Activated CD4-positive, alpha-beta T cell treated with anti-CD3 and anti-CD28 coated beads, Interleukin-2, amount 10 ng/mL, durations not matched to agents 24 days and 14 days (primary cell): ENCODE data around the gene GMPPA. TPM values are rescaled to one million over a fixed set of nuclear protein-coding genes. Genes with fewer than 3 reads are reported as not detected.
A peak's percentile ranks its signal among the peaks of the same experiment; 100 is the strongest.

Experiments
- DNase-seq: peaks from one replicate; pipeline ENCODE4 v3.0.0; 2022
- H3K27ac Mint-ChIP-seq: one replicate; pipeline ENCODE4 v1.8.0; 2022; ENCODE audit warnings: mild to moderate bottlenecking, mixed read lengths
- H3K27me3 Mint-ChIP-seq: one replicate; pipeline ENCODE4 v1.8.0; 2022; ENCODE audit warnings: mixed read lengths
- H3K36me3 Mint-ChIP-seq: one replicate; pipeline ENCODE4 v1.8.0; 2022; ENCODE audit warnings: low read depth, mild to moderate bottlenecking, mixed read lengths
- H3K4me1 Mint-ChIP-seq: one replicate; pipeline ENCODE4 v1.8.0; 2021; ENCODE audit warnings: mixed read lengths
- H3K4me3 Mint-ChIP-seq: one replicate; pipeline ENCODE4 v1.8.0; 2022; ENCODE audit warnings: mild to moderate bottlenecking, moderate library complexity, mixed read lengths
- H3K9me3 Mint-ChIP-seq: one replicate; pipeline ENCODE4 v1.8.0; 2021; ENCODE audit warnings: mixed read lengths
- intact Hi-C: fragments of 100-400 bp; cut with micrococcal nuclease; formaldehyde crosslinking; loops from one replicate; pipeline ENCODE4 v1.15.1; 2023
- total RNA-seq: library from RNA; stranded (reverse); gene quantifications from 2 replicates; pipeline ENCODE4 v1.2.3, GENCODE V29; 2022

GMPPA gene
- total RNA-seq, 1 donor from 2014 or later: 46.0 TPM

- Mint-ChIP-seq H3K27me3 (no peaks in the 10 kb centered on the region), H3K4me1 (no peaks in the 10 kb centered on the region), H3K27ac (no peak overlapping the region), H3K9me3 (no peaks in the 10 kb centered on the region), H3K4me3 (no peak overlapping the region), H3K36me3 (no peaks in the 10 kb centered on the region)
- no peak for DNase-seq
- intact Hi-C loops: loop anchor here (5.0 kb wide), 1 partner anchor 72 kb away; no protein-coding TSS in a partner anchor
Measured at GRCh38 chr2:219474285-219475060, 24.2 kb upstream of the GMPPA start.

- Mint-ChIP-seq H3K4me1 (no peaks in the 10 kb centered on the region), H3K27ac (no peak overlapping the region), H3K9me3 (no peaks in the 10 kb centered on the region), H3K27me3 (no peaks in the 10 kb centered on the region), H3K36me3 (no peaks in the 10 kb centered on the region), H3K4me3 (no peak overlapping the region)
- DNase-seq: no peak
- intact Hi-C loops: loop anchor here (5.0 kb wide), 1 partner anchor 73 kb away; no protein-coding TSS in a partner anchor
Measured at GRCh38 chr2:219475278-219475677, 23.4 kb upstream of the GMPPA start.

- no peak overlapping the region for H3K27ac Mint-ChIP-seq
- no peaks in the 10 kb centered on the region for H3K4me1 Mint-ChIP-seq
- peak; percentile 88 for DNase-seq
- no peak overlapping the region for H3K4me3 Mint-ChIP-seq
- intact Hi-C loops: loop anchor here (1.0 to 5.0 kb wide), 2 partner anchors 54 to 74 kb away; no protein-coding TSS in a partner anchor
- H3K9me3 Mint-ChIP-seq: no peaks in the 10 kb centered on the region
- no peaks in the 10 kb centered on the region for H3K36me3 Mint-ChIP-seq
- no peaks in the 10 kb centered on the region for H3K27me3 Mint-ChIP-seq
Measured at GRCh38 chr2:219475697-219476651, 22.7 kb upstream of the GMPPA start.

- Mint-ChIP-seq H3K27ac (no peak overlapping the region), H3K4me3 (no peak overlapping the region), H3K36me3 (no peaks in the 10 kb centered on the region), H3K4me1 (no peaks in the 10 kb centered on the region), H3K27me3 (peaks cover 3% of the 10 kb centered on the region), H3K9me3 (no peaks in the 10 kb centered on the region)
- no peak for DNase-seq
- intact Hi-C loops: loop anchor here (1.0 to 5.0 kb wide), 2 partner anchors 54 to 74 kb away; no protein-coding TSS in a partner anchor
Measured at GRCh38 chr2:219476652-219477151, 22.0 kb upstream of the GMPPA start.

- Mint-ChIP-seq H3K36me3 (no peaks in the 10 kb centered on the region), H3K9me3 (no peaks in the 10 kb centered on the region), H3K4me3 (no peak overlapping the region), H3K27me3 (peaks cover 6% of the 10 kb centered on the region), H3K4me1 (no peaks in the 10 kb centered on the region), H3K27ac (no peak overlapping the region)
- no peak for DNase-seq
- intact Hi-C loops: loop anchor here (5.0 kb wide), 1 partner anchor 75 kb away; no protein-coding TSS in a partner anchor
Measured at GRCh38 chr2:219477179-219477578, 21.5 kb upstream of the GMPPA start.

- no peak overlapping the region for H3K4me3 Mint-ChIP-seq
- intact Hi-C loops: loop anchor here (5.0 kb wide), 1 partner anchor 76 kb away; no protein-coding TSS in a partner anchor
Measured at GRCh38 chr2:219477815-219478214, 20.9 kb upstream of the GMPPA start.

GRCh38 chr2:219478916-219479315 lies 19.8 kb upstream of the GMPPA start:
- H3K27ac Mint-ChIP-seq: no peak overlapping the region
- H3K36me3 Mint-ChIP-seq: no peaks in the 10 kb centered on the region
- peaks cover 14% of the 10 kb centered on the region for H3K27me3 Mint-ChIP-seq
- H3K9me3 Mint-ChIP-seq: no peaks in the 10 kb centered on the region
- intact Hi-C loops: loop anchor here (5.0 kb wide), 1 partner anchor 77 kb away; no protein-coding TSS in a partner anchor
- H3K4me3 Mint-ChIP-seq: no peak overlapping the region
- H3K4me1 Mint-ChIP-seq: no peaks in the 10 kb centered on the region
- DNase-seq: no peak

More at GRCh38 chr2:219477815-219478214, 20.9 kb upstream of the GMPPA start:
- Mint-ChIP-seq H3K27ac (no peak overlapping the region), H3K9me3 (no peaks in the 10 kb centered on the region), H3K27me3 (peaks cover 10% of the 10 kb centered on the region), H3K36me3 (no peaks in the 10 kb centered on the region), H3K4me1 (no peaks in the 10 kb centered on the region)
- no peak for DNase-seq

GRCh38 chr2:219480004-219480403 lies 18.7 kb upstream of the GMPPA start:
- Mint-ChIP-seq H3K27me3 (peaks cover 20% of the 10 kb centered on the region), H3K4me3 (no peak overlapping the region), H3K4me1 (no peaks in the 10 kb centered on the region), H3K27ac (no peak overlapping the region), H3K9me3 (no peaks in the 10 kb centered on the region), H3K36me3 (no peaks in the 10 kb centered on the region)
- intact Hi-C loops: no loop called here
- DNase-seq: no peak

GRCh38 chr2:219482674-219483405 lies 15.9 kb upstream of the GMPPA start:
- intact Hi-C loops: no loop called here
- Mint-ChIP-seq H3K36me3 (no peaks in the 10 kb centered on the region), H3K27me3 (peaks cover 46% of the 10 kb centered on the region), H3K27ac (no peak overlapping the region), H3K4me3 (no peak overlapping the region), H3K4me1 (no peaks in the 10 kb centered on the region), H3K9me3 (no peaks in the 10 kb centered on the region)
- DNase-seq: no peak

GRCh38 chr2:219483451-219484342 lies 15.0 kb upstream of the GMPPA start:
- H3K4me3 Mint-ChIP-seq: no peak overlapping the region
- H3K36me3 Mint-ChIP-seq: no peaks in the 10 kb centered on the region
- no peaks in the 10 kb centered on the region for H3K9me3 Mint-ChIP-seq
- intact Hi-C loops: no loop called here
- H3K4me1 Mint-ChIP-seq: no peaks in the 10 kb centered on the region
- no peak for DNase-seq
- H3K27ac Mint-ChIP-seq: no peak overlapping the region
- peaks cover 46% of the 10 kb centered on the region for H3K27me3 Mint-ChIP-seq

GRCh38 chr2:219484343-219485200 lies 14.1 kb upstream of the GMPPA start:
- no peaks in the 10 kb centered on the region for H3K36me3 Mint-ChIP-seq
- H3K4me1 Mint-ChIP-seq: no peaks in the 10 kb centered on the region
- H3K27ac Mint-ChIP-seq: no peak overlapping the region
- intact Hi-C loops: no loop called here
- H3K9me3 Mint-ChIP-seq: no peaks in the 10 kb centered on the region
- peaks cover 46% of the 10 kb centered on the region for H3K27me3 Mint-ChIP-seq
- DNase-seq: no peak
- no peak overlapping the region for H3K4me3 Mint-ChIP-seq

- H3K9me3 Mint-ChIP-seq: no peaks in the 10 kb centered on the region
- no peaks in the 10 kb centered on the region for H3K36me3 Mint-ChIP-seq
- H3K27me3 Mint-ChIP-seq: peaks cover 46% of the 10 kb centered on the region
- no peaks in the 10 kb centered on the region for H3K4me1 Mint-ChIP-seq
- H3K27ac Mint-ChIP-seq: no peak overlapping the region
- DNase-seq: no peak
- H3K4me3 Mint-ChIP-seq: no peak overlapping the region
- intact Hi-C loops: no loop called here
Measured at GRCh38 chr2:219485201-219485580, 13.5 kb upstream of the GMPPA start.
